Inflammatory macrophage treated with lipopolysaccharide for 4 hours (primary cell): ENCODE measurements around the gene FARS2.

ENCODE experiments used
- DNase-seq: peaks from one replicate; pipeline ENCODE4 v3.0.0-alpha.2; 2020

The FARS2 gene

DNA sequence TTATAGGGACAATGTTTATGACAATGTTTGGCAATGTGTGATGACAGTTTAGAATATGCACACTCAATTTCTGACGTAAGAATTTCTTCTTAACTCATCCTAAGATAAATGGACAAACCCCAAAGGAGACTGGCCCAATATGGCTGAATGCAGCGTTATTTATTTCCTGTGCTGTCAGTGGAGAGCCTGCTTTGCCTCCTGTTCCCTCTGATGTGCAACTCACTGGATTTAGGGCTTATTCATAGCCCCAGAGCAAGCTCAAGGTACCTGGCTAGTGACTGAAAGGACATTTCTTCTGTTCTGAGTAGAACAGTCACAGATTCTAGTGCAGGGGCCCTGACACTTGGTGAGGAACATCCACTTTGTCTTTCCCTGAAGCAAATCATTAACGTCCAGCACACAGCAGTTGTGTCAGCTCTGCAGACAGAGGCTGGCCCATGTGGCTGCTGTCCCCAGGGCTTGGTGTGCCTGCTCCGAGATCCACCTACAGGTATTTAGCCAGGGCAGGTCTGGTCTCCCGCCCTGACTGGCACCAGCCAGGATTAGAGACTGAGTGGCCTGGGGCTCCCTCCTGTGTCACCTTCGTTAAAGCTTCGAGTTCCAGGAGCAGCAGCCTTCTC is 64.8 kb downstream of the FARS2 start:
- no peak for DNase-seq

DNA sequence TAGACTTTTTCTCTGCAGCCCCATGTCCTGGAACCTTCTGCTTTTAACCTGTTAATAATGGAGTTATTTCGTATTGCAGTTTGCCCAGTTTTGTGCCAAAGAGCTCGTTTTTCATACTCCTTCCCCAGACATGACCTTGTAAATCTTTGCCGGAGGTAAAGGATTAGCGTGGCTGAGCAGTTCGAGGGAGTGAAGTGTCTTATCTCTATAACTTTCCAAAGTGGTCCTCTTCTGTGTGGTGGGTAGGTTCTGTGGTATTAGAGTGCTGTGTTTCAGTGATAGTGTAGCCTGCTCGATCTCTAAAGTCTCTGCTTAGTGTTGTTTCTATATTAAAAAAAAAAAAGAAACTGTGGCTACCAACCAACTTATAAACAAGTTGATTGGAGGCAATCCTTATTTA is 67.5 kb downstream of the FARS2 start:
- DNase-seq: no peak

DNA sequence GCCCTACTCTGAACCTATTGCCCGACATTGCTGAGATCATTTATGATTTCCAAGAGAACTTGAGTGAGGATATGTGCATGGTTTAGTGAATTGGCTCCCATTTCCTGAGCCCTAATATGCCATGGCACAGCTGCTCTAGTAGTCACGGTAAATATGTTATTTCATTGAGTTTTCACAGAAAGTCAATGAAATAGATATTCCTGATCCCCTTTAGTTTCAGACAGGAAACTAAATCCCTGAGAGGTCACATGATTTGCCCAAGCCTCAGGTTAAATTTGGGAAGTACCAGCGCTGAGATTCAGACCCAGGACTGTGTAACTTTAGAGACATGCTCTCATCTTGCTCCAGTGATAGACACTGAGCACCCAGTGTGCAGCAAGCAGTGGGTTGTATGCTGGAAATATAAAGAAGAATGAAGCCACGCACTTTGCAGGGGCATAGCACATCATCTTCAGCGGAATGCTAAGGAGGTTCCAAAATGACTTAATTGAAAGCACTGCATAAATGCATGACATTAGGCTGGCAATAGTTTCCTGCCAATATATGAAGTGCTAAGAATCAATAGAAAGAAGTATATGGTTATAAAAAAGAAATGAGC is 70.6 kb downstream of the FARS2 start:
- no peak for DNase-seq

DNA sequence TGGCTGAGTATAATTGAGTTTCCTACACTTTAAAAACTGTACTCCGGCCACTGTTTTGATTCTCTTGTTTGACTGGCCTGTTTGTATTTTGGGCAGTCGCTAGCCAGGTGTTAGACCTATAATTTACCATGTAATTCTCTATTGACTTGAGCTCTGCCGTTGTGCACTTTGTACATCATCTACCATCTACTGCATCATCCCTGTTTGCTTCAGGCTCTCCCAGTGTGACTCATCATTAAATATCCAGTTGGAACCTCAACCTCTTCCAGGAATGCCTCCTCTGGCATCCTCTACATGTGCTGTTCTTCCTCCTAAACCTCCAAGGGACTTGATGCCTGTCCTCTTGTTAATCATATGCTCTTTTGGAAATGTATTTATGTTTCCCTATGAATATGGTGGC is 72.3 kb downstream of the FARS2 start:
- DNase-seq: no peak

DNA sequence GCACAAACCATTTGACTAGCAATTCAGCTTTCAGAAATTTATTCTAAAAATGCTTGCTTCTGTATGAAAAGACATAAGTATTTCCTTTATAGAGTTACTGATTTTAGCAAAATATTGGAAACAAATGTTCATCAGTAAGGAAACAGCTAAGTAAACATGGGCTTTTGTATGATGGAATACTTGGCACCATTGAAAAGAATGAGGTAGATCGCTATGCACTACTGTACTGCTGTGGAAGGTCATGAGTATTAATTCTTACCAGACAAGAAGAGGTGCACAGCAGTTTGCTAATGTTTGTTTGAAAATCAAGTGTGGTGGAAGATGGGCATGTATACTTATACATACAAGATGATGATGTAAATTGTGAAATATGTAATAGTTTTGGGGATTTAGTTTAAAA is 73.0 kb downstream of the FARS2 start:
- DNase-seq: no peak

DNA sequence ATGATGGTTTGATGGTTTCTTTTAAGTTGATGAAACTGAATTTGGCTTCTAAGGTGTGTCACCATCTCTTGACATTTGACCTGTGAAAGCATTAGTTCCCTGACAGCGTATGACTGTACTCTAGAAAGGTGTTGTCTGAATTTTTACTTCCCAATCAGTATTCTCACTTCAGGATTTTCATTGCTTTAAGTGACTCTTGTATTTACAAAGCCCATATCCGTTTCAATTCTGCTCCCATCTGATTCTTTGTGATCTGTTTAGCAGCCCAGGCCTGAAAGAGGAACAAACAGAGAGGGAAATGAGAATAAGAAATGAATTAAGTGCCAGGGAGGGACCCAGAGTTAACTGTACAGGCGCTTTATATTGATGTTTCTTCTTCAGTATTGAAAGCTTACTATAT is 73.7 kb downstream of the FARS2 start:
- DNase-seq: peak; percentile 20

DNA sequence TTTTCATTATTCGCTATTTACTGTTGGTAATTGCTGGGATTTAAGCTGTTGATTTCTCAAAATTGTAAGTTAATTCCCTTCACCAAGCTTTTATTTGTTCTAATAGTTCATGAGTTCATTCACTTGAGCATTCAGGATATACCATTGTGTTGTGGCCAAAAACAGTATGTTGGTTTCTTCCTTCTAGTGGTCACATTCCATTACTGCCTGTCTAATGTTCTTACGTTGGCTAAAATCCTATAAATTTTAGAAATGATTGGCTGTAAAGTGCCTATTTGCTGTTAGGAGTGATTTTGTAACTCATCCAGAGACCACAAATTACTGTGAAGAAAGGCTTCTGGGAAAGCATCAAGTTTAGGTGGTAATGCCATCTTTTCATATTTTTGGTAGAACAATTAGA is 76.3 kb downstream of the FARS2 start:
- DNase-seq: no peak

DNA sequence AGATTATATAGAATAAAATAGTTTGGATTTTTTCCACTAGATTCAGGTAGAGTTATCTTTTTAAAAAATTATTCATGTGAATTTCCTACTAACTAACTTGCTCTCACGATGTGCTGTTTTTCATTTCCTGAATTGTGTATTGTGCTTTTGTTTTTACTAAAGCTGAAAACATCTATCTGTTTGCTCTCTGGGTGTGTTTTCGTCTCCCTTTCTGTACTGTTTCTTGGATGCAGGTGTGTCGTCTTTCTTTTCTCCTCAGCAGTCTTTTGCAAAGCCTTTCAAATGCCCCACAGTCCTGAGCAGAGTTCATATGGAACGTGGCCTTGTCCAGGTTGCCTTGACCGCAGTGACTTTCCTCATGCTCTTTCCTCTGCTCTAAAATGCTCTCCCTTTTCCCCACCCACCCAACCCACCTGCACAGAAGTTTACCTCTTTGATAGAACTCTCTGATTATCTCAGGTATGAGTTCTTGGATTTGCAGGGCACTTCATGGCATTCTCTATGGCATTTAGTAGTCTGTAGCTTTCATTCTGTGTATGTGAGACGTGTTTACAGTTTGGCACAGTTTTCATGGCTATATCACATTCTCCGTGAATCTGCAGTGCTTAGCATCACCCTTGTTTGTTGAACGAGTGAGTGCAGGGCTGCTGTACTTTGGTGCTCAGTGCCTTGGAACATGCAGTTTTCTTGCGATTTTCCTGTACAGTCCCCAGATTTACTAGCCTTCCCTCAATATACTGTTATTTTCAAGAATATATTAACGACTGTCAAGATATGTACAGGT is 77.1 kb downstream of the FARS2 start:
- no peak for DNase-seq

DNA sequence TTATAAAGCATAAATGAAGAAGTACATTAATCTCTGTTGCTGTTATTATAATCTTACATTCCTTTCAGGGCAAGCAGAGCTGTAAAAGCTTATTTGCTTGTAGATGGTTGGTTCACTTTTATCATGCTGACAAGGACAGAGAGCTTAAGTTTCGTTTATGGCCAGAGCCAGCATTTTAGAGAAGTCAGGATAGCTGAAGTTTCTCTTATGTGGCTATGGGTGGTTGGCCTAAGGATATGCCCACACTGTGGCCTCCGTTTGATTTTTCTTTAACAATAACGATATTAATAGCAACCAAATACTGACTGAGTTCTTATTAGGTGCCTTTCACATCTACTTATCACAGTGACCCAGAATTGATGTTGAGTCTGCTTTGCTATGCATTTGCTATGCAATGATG is 78.5 kb downstream of the FARS2 start:
- DNase-seq: peak; percentile 57

DNA sequence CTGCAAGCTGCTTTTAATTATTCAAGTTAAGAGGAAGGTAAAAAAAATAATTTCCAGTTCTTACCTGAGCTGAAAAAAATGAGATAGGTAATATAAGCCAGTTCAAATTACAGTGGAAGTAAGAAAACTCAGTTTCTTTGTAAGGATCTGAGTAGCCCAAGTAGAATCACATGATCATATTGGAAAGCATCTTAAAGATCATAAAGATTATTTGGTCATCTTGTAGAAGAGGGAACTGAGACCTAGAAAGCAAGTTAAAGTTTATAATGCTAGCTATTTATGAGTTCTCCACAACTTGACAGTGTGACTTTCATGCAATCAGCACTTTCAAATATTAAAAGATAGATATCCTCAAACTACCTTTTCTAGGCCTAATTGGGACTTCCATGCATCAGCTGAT is 80.5 kb downstream of the FARS2 start:
- DNase-seq: no peak

DNA sequence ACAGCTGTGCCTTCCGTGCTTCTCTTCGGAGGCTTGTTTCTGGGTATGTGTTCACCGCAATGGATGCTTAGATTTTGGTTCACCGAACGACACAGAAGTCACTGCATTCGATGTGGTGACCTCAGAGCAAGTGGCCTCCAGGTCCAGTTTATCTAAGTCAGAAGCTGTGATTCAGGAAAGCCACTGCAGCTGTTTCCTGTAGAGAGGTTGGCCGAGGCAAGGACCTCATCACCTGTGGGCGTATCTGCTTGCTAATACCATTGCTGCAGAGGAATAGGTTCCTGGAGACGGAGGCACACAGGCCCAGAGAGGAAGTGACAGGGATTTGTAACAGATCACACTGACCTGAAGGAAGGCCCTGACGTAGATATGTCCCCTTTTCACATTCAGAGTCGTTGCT is 82.7 kb downstream of the FARS2 start:
- DNase-seq: peak; percentile 28

DNA sequence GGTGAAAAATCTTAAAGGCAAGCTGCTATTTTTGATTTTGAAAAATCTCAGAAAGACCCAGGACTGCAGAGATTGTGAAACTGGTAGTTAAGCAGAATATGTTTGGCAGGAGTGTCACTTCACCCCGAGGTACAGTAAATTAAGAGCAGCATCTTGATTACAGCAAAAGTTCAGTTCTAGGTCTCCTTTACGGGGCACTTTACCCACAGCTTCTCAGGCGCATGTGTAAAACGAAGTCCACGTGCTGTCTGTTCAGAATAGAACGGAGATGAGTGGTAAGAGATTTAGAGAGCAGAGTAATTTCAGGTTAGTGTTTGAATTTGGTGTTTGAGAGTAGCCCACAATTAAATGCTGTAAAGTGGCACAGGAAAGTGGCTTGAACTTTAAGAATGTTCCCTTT is 84.0 kb downstream of the FARS2 start:
- no peak for DNase-seq

DNA sequence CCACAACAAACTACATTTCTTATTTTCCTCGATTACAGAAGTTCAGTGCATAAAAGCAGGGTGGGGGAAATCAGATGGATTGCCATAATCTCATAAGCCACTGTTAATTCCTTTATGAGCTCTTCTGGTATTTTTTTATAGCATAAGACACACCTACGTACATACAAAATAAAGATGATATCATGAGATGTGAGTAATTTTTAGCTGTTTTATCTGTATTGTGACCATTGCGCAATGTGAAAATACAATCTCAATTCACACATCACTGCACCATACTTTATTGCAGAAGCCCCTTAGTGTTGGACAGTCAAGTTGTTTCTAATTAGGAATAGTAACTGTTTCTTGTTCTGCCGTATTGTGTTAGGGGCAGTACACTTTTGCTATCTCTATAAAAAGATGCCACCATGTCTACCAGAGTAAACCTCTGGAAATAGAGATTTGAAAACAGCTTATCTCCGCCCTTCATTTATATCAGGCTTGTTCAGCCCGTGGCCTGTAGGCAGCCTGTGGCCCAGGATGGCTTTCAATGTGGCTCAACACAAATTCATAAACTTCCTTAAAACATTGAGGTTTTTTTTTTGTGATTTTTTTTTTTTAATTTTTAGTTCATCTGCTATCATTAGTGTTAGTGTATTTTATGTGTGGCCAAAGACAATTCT is 90.4 kb downstream of the FARS2 start:
- no peak for DNase-seq

DNA sequence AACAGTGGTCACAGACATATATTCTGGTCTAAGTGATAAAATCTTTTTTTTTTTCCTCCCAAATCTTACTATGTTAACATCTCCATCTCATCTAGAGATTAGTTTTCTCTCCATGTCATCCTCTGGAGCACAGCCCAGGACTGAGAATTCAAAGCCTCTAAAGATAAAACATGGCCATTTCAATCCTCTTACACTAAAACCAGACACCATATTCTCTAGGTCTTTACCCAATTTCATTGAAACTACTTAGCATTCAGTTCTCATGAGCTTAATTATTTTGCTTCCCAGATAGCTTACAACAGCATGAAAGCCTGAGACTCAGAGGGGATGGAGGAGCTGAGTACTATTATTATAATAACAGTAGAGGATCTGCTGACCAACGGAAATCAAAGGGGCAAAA is 92.7 kb downstream of the FARS2 start:
- DNase-seq: no peak

DNA sequence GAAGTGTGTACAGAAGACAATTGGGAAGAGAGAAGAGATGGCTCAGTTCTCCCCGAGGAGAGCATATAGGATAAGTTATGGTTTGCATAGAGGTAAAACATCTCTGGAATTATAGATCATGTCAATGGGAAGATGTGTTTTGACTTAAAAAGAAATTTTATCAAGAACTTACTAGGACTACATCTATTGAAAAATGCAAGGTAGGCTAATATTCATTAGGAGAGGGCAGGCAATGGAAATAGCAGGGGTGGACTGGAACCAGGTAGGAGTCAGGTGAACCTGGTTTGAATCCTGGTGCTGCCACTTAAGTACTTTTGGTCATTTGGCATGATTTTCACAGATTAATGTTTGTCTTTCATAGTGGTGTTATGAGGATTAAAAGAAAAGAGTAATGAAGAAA is 96.2 kb downstream of the FARS2 start:
- no peak for DNase-seq

DNA sequence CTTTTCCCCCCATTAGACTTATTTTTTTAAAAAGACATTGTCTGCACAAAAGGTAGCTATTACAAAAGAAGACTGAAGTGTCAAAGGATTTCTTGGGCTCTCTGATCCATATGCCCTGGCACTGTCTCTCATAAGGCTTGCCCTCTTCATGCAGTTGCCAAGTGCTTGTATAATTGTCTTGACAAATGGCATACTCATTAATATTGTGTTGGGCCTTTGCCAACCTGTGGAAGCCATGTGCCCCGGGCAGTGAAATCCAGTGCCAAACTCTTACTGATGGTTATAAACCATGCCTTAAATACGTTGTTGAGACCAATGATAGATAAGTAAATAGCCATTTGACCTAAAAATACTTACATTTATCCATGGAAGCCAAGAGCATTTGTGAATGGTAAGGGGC is 98.1 kb downstream of the FARS2 start:
- no peak for DNase-seq

DNA sequence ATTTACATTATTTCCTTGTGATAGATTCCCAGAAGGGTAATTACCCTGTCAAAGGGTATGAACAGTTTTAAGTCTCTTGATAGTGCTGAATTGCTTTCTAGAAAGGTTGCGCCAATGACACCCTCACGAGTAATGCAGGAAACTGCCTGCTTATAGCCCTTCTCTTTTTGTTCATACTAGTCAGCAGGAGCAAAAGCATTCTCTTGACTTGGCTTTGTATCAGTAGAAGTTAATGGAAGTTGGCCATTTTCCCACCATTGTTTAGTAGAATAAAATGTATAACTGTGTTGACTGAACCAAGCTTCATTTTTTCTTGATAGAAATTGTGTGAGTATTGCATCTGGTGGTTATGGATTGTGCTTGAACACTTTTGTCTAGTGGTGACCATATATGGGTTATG is 100.1 kb downstream of the FARS2 start:
- no peak for DNase-seq

DNA sequence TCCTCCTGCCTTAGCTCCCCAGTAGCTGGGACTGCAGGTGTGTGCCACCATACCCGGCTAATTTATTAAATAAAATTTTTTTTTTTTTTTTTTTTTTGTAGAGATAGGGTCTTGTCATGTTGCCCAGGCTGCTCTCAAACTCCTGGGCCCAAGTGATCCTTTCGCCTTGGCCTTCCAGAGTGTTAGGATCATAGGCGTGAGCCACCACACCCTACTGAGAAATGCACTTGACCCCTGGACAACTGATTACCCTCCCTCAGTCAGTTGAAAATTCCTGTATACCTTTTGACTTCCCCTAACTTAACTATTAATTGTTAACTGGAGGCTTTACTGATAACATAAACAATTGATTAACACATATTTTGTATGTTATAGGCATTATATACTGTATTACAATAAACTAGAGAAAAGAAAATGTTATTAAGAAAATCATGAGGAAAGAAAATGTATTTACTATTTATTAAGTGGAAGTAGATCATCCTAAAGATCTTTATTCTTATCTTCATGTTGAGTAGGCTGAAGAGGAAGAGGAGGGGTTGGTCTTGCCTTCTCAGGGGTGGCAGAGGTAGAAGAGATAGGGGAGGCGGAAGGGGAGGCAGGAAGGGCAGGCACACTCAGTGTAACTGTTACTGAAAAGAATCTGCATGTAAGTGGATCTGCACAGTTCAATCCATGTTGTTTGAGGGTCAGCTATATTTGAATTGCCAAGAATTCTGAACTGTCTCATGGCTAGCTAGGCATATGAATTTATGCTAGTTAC is 104.3 kb downstream of the FARS2 start:
- no peak for DNase-seq

DNA sequence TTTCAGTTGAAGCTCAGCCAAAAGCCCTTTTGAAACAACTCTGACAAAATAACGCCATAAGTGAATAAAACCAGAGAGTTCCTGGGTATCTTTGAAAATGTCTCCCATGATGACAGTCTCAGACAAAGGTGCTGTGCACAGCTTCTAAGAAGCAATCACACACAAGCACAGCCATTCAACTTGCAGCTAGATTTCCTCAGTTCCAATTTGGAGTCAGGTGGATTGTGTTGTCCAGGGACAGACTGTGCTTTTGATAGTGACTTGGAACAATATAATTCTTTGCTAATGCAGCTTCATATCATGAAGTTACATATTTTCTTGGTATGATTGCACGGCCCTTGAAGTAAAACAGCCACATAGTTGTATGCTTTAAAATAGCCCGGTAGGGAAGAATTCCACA is 105.6 kb downstream of the FARS2 start:
- DNase-seq: no peak

DNA sequence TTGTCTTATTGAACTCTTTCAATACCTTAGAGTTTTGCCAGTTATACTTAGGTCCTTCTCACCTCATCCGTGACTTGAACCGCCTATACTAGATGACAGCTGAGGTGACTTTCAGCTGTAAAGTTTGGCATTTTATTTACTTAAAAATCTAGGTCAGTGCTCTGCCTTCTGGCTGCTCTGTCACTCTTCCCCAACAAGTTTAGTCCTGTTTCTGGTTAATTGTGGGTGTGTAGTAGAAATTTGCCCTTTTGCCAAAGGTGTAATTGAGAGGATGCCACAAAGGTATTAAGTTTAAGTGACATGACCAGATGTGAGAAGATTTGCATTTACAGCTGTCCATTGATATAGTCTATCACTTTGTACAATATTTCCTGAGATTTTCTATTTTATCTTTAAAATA is 106.2 kb downstream of the FARS2 start:
- no peak for DNase-seq

DNA sequence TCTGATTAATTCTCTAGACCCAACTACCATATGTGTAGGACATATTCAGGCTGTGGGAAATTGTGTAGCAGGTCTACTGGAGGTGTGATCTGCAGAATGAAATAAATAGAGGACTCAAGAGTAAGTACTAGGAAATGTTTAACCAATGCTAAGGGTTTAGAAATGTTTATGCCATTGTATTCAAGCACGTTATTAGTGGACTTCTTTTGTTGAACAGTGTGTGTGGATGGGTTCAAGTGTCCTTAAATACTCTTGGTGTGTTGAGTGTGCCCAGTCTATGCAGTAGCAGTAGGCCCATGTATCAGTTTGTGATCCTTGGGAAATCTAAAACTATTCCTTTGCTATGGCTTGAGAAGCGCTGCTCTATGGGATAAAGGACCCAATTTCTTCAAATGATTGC is 112.1 kb downstream of the FARS2 start:
- DNase-seq: no peak

DNA sequence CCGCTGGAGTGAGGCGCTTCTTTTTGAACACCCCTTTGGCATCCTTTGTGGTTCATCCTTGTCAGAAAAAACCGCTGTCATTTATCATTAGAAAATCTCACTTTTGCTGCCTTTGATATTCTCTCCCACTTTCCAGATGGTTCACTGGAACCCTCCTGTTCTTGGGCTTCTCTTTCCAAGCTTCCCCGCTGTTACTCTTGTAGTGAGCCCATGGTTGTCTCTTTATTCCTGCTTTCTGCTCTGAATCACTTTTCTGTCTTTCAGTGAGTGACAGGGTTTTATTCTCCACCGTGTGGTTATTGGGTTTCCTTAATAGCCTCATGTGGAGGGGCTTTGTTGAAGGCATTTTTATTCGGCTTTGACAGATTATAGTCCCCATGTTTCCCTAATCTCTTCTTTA is 117.0 kb downstream of the FARS2 start:
- no peak for DNase-seq

DNA sequence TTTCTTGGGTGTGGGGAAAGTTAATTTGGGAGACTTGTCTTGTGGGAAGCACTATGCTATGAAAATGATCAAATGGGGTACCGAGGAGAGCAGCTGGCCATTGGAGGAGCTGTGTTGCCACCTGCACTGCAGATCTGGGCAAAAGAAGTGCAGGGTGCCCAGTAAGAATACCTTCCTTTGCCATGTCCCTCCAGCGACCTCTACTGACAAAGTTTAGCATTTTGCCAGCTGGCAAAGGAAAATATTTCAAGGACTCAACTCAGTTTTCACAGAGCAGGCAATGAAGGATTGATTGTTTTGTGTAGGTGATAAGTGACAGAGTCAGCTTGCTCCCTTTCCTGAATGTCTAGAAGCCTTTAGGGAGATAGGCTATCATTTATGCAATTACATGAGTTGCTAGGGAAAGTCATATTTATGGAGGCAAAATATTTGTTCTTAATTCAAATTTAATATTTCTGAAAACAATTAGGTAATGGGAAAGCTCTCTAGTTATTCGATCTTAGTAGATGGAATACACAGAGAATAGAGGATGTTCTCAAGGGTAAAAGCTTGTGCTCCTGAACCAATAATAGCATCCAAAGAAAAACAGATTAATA is 118.4 kb downstream of the FARS2 start:
- DNase-seq: peak; percentile 52
